GM23248 (cell line): ENCODE results near the gene COL13A1.

ENCODE experiments used
- EZH2 ChIP-seq: fragments of 200-600 bp; sonication (generic); IDR thresholded peaks from 2 replicates; pipeline ENCODE4 v1.6.1; 2018; ENCODE audit warnings: antibody characterized with exemption, mild to moderate bottlenecking; ENCODE audit not compliant: insufficient read depth, poor library complexity, severe bottlenecking
- EZH2phosphoT487 ChIP-seq: fragments of 200-600 bp; sonication (generic); IDR thresholded peaks from 2 replicates; pipeline ENCODE4 v1.6.1; 2018; ENCODE audit warnings: antibody characterized with exemption, moderate library complexity, mild to moderate bottlenecking, low read depth; ENCODE audit not compliant: insufficient read depth

- TF ChIP-seq EZH2 (no peak), EZH2phosphoT487 (no peak)
Observed at GRCh38 chr10:69980672-69981071, 179.0 kb downstream of the COL13A1 start.
